HepG2 (cell line): Measurements from ENCODE around the gene NFE2L1. TPM values are rescaled to one million over a fixed set of nuclear protein-coding genes. Genes with fewer than 3 reads are reported as not detected.

Source experiments
- HMG20B ChIP-seq: conservative IDR thresholded peaks from 2 replicates; pipeline ENCODE4 v1.6.1; 2016; ENCODE audit warnings: missing genetic modification reagents, missing compliant biosample characterization
- KDM4B ChIP-seq: sonication (generic); formaldehyde crosslinking; IDR thresholded peaks from 2 replicates; pipeline ENCODE4 v1.4.0; 2020; ENCODE audit warnings: missing genetic modification reagents
- MEIS2 ChIP-seq: sonication (generic); formaldehyde crosslinking; IDR thresholded peaks from 2 replicates; pipeline ENCODE4 v1.9.0; 2021; ENCODE audit warnings: mild to moderate bottlenecking, missing genetic modification reagents
- PCBP2 ChIP-seq: fragments of 200-400 bp; formaldehyde crosslinking; optimal IDR thresholded peaks from 2 replicates; pipeline ENCODE3; 2018; ENCODE audit warnings: low read length, low read depth; ENCODE audit not compliant: poor library complexity, severe bottlenecking
- SIX4 ChIP-seq: sonication (generic); formaldehyde crosslinking; IDR thresholded peaks from 2 replicates; pipeline ENCODE4 v1.4.0; 2020; ENCODE audit warnings: missing genetic modification reagents
- SMAD9 ChIP-seq: sonication (generic); formaldehyde crosslinking; IDR thresholded peaks from 2 replicates; pipeline ENCODE4 v1.5.1; 2020; ENCODE audit warnings: mild to moderate bottlenecking, missing genetic modification reagents
- ZNF329 ChIP-seq: sonication (generic); formaldehyde crosslinking; IDR thresholded peaks from 2 replicates; pipeline ENCODE4 v1.9.0; 2021; ENCODE audit warnings: low read depth, mild to moderate bottlenecking, missing genetic modification reagents
- ZNF331 ChIP-seq: sonication (generic); formaldehyde crosslinking; IDR thresholded peaks from 2 replicates; pipeline ENCODE4 v1.4.0; 2020; ENCODE audit warnings: missing genetic modification reagents
- ZNF564 ChIP-seq: sonication (generic); formaldehyde crosslinking; IDR thresholded peaks from 2 replicates; pipeline ENCODE4 v1.8.1; 2023; ENCODE audit warnings: mild to moderate bottlenecking, missing genetic modification reagents
- polyA plus RNA-seq, 8 experiments: library from polyadenylated mRNA; depleted of rRNA in 3 of 8; stranded (reverse) in 7 of 8; unstranded in 1 of 8; fragments of >200 nt; fragmentation: Illumina TruSeq in 4 of 8; extraction: Trizol in 4 of 8; gene quantifications; 2 replicates each; pipeline versions ENCODE4 v1.2.1 to v1.2.3, GENCODE V29; 2011 to 2016; ENCODE audit warnings: low read depth in 4 of 8, missing spikeins in 1 of 8, mixed read lengths in 1 of 8; ENCODE audit not compliant: insufficient read depth in 1 of 8
- total RNA-seq, 5 experiments: library from RNA; depleted of rRNA; stranded (reverse); fragments of >200 nt; fragmentation: Illumina TruSeq; extraction: Trizol; gene quantifications; 2 replicates each; pipeline ENCODE4 v1.2.3, GENCODE V29; 2016; ENCODE audit warnings: low read depth in 1 of 5
- TF ChIP-seq, protein P1 (sequence below): sonication (generic); formaldehyde crosslinking; IDR thresholded peaks from 2 replicates; pipeline ENCODE4 v1.4.0; 2020; ENCODE audit warnings: missing genetic modification reagents, borderline replicate concordance
- TF ChIP-seq, protein P2 (sequence below): IDR thresholded peaks from 2 replicates; pipeline ENCODE4 v1.6.1; 2016; ENCODE audit warnings: mild to moderate bottlenecking, missing biosample characterization, missing genetic modification reagents
- TF ChIP-seq, protein P3 (sequence below): sonication (generic); formaldehyde crosslinking; IDR thresholded peaks from 2 replicates; pipeline ENCODE4 v1.5.1; 2020; ENCODE audit warnings: mild to moderate bottlenecking, missing genetic modification reagents, borderline replicate concordance
- TF ChIP-seq, protein P4 (sequence below): sonication (generic); formaldehyde crosslinking; IDR thresholded peaks from 2 replicates; pipeline ENCODE4 v1.8.0; 2022; ENCODE audit warnings: mild to moderate bottlenecking, missing genetic modification reagents
- TF ChIP-seq, protein P5 (sequence below): sonication (generic); formaldehyde crosslinking; IDR thresholded peaks from 2 replicates; pipeline ENCODE4 v1.4.0; 2020; ENCODE audit warnings: missing genetic modification reagents

The NFE2L1 gene
- total and polyA plus RNA-seq, 2 of the 13 experiments (the other 11 are each of a cell fraction or from before 2014, with no cell fraction given) = 67.0 to 234 TPM

DNA sequence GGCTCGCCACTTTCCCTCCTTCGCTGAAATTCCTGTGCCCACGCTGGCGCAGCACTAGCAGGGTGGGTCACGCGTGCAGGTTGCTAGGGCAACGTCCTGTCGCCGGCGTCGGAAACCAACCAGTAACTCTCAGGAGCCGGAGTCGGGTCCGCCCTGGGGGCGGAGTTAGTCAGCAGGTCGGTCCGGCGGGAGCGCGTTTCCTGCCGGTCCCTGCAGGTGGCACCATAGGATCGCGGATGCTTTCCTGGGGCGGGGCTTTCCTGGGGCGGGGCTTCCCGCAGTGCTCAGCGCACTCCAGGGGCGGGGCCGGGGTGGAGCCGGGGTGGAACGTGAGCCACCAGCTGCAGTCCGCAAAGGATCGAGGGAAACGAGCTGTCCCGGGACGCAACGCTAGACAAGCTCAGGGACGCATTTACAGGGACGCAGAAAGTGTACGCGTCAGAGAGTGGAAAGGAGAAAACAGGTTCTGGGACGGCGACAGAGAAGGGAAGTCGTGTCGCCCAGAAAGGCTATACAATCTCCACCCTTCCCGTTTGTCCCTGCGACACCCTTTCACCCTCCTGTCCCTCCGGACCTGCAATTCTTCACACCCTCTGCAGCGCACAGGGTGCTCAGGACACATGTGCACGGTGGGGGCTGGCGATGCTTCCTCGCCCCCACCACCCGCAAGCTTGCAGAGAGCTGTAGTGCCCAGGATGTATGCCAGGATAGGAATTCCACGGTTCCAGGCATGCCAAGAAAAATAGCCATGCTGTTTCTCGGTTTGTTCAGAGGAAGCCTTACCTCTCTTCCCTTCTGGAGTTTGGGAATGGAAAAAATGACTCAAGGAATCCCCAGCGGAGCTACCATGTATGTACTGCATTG, 22.9 kb upstream of the NFE2L1 start (continued):
- TF ChIP-seq, protein P1, sequence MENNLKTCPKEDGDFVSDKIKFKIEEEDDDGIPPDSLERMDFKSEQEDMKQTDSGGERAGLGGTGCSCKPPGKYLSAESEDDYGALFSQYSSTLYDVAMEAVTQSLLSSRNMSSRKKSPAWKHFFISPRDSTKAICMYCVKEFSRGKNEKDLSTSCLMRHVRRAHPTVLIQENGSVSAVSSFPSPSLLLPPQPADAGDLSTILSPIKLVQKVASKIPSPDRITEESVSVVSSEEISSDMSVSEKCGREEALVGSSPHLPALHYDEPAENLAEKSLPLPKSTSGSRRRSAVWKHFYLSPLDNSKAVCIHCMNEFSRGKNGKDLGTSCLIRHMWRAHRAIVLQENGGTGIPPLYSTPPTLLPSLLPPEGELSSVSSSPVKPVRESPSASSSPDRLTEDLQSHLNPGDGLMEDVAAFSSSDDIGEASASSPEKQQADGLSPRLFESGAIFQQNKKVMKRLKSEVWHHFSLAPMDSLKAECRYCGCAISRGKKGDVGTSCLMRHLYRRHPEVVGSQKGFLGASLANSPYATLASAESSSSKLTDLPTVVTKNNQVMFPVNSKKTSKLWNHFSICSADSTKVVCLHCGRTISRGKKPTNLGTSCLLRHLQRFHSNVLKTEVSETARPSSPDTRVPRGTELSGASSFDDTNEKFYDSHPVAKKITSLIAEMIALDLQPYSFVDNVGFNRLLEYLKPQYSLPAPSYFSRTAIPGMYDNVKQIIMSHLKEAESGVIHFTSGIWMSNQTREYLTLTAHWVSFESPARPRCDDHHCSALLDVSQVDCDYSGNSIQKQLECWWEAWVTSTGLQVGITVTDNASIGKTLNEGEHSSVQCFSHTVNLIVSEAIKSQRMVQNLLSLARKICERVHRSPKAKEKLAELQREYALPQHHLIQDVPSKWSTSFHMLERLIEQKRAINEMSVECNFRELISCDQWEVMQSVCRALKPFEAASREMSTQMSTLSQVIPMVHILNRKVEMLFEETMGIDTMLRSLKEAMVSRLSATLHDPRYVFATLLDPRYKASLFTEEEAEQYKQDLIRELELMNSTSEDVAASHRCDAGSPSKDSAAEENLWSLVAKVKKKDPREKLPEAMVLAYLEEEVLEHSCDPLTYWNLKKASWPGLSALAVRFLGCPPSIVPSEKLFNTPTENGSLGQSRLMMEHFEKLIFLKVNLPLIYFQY = no peak
- TF ChIP-seq KDM4B (CRISPR knock-in tag) = peak; percentile 69
- TF ChIP-seq, protein P2, sequence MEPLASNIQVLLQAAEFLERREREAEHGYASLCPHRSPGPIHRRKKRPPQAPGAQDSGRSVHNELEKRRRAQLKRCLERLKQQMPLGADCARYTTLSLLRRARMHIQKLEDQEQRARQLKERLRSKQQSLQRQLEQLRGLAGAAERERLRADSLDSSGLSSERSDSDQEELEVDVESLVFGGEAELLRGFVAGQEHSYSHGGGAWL (CRISPR knock-in tag) = peak; percentile 79; the same call in 1 of the 2 replicates
- TF ChIP-seq ZNF329 (CRISPR knock-in tag) = no peak
- TF ChIP-seq, protein P3, sequence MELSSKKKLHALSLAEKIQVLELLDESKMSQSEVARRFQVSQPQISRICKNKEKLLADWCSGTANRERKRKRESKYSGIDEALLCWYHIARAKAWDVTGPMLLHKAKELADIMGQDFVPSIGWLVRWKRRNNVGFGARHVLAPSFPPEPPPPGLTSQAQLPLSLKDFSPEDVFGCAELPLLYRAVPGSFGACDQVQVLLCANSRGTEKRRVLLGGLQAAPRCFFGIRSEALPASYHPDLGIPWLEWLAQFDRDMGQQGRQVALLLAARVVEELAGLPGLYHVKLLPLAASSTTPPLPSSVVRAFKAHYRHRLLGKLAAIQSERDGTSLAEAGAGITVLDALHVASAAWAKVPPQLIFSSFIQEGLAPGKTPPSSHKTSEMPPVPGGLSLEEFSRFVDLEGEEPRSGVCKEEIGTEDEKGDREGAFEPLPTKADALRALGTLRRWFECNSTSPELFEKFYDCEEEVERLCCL = no peak
- TF ChIP-seq, protein P4, sequence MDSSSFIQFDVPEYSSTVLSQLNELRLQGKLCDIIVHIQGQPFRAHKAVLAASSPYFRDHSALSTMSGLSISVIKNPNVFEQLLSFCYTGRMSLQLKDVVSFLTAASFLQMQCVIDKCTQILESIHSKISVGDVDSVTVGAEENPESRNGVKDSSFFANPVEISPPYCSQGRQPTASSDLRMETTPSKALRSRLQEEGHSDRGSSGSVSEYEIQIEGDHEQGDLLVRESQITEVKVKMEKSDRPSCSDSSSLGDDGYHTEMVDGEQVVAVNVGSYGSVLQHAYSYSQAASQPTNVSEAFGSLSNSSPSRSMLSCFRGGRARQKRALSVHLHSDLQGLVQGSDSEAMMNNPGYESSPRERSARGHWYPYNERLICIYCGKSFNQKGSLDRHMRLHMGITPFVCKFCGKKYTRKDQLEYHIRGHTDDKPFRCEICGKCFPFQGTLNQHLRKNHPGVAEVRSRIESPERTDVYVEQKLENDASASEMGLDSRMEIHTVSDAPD (CRISPR knock-in tag) = no peak
- TF ChIP-seq SIX4 = no peak
- TF ChIP-seq MEIS2 (CRISPR knock-in tag) = peak; percentile 63; the same call in 1 of the 2 replicates
- TF ChIP-seq PCBP2 = no peak
- no peak for TF ChIP-seq SMAD9
- TF ChIP-seq ZNF564 (CRISPR knock-in tag) = no peak
- TF ChIP-seq ZNF331 (CRISPR knock-in tag) = no peak; the same call in 1 of the 2 replicates
- TF ChIP-seq, protein P5, sequence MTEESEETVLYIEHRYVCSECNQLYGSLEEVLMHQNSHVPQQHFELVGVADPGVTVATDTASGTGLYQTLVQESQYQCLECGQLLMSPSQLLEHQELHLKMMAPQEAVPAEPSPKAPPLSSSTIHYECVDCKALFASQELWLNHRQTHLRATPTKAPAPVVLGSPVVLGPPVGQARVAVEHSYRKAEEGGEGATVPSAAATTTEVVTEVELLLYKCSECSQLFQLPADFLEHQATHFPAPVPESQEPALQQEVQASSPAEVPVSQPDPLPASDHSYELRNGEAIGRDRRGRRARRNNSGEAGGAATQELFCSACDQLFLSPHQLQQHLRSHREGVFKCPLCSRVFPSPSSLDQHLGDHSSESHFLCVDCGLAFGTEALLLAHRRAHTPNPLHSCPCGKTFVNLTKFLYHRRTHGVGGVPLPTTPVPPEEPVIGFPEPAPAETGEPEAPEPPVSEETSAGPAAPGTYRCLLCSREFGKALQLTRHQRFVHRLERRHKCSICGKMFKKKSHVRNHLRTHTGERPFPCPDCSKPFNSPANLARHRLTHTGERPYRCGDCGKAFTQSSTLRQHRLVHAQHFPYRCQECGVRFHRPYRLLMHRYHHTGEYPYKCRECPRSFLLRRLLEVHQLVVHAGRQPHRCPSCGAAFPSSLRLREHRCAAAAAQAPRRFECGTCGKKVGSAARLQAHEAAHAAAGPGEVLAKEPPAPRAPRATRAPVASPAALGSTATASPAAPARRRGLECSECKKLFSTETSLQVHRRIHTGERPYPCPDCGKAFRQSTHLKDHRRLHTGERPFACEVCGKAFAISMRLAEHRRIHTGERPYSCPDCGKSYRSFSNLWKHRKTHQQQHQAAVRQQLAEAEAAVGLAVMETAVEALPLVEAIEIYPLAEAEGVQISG = no peak; the same call in none of the 2 replicates
- TF ChIP-seq HMG20B (CRISPR knock-in tag) = peak; percentile 28; the same call in 1 of the 2 replicates
